Measurements from ENCODE around the gene NTSR1.

The NTSR1 gene

DNA sequence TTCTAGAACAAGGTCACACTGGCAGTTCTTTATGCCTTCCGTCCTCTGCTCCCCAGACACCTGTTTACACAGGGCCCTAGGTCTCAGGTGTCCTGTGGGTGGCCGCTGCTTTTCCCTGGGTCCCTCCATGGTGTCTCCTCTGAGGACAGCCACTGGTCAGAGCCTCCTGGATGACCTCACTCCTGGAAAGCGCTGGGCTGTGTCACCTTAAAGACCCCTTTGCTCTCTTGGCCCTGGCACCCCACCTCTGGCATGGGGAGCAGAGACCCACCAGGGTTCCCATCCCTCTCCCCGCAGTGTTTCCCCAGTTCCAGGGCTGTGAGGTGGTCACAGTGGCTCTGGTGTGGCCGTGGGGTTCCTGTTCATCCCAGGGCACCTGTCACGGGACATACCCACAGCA lies 33.9 kb downstream of the NTSR1 start:
- DNase-seq, result no peak

DNA sequence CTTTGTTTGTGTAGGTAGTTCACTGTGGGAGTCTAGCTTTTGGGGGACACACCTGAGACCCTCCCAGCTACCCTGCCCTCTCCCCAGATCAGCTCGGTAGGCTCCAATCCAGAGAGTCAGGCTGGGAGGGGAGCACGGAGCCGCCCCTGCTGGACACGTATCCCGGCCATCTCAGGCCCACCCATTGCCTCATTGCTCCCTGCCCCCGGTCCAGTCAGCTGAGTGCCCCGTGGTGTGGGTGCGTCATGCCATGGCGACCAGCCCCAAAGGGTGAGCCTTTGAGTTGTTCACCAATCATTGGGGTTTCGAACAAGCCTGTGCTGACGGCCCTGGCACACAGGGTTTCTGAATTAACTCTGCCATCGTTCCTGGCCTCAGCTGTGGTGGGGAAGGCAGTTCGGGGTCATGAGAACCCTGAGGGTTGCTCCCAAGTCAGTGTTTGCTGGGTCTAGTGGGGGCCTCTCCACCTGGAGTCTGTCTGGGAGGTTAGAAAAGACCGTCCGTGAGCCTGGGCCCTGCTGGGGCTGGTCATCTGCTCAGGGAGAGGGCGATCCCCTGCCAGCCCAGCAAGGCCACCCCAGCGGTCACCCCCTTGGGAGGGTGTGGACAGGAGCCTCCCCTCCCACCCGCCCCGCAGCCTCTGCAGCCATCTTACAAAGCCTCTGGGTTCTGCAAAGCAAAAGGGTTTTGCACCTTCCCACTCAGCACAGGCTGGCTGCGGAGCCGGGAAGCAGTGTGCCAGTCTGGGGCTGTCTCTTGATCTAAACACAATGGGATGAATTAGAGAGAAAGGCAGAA lies 34.5 kb downstream of the NTSR1 start:
- no peak for DNase-seq

DNA sequence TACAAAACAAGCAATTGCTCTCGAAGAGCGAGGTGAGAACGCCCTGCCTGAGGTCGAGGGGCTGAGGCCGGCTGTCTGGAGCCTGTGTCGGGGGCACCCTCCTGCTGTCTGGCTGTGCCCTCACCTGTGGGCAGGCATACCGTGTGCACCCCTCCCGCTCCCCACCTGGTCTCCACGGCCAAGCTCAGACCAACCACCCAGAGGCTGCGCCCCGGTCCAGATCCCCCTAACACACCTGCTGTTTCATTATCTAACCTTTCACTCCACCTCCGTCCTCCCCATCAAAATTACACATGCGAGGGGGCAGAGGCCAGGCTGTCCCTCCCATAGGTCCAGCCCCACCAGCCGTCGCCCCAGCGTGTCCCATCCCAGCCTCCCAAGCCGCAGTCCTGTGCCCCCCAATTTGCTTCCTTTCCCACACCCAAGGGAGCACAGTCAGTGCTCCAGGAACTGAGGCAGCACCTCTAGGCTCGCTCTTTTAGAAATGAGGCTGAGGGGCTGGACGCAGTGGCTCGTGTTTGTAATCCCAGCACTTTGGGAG lies 35.2 kb downstream of the NTSR1 start:
- DNase-seq, result no peak

DNA sequence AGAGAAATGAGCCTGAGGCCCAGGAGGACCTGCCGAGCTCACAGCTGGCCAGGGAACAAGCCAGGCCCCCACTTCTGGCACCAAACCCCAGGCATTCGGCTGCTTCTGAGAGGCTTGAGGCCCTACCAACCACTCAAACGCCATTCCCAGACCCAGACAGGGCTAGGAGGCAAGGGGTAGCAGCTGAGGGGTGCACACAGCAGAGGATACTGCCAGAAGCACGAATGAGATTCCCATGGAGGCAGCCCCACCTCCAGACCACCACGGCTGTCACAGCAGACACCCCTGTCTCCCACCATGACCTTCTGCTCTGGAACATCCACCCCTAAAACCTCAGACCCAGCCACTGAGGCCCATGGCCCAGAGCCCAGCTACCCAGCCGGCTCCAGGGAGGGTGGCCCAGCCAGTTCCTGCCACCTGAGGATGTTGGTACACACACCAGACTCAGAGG lies 36.1 kb downstream of the NTSR1 start:
- no peak for DNase-seq

DNA sequence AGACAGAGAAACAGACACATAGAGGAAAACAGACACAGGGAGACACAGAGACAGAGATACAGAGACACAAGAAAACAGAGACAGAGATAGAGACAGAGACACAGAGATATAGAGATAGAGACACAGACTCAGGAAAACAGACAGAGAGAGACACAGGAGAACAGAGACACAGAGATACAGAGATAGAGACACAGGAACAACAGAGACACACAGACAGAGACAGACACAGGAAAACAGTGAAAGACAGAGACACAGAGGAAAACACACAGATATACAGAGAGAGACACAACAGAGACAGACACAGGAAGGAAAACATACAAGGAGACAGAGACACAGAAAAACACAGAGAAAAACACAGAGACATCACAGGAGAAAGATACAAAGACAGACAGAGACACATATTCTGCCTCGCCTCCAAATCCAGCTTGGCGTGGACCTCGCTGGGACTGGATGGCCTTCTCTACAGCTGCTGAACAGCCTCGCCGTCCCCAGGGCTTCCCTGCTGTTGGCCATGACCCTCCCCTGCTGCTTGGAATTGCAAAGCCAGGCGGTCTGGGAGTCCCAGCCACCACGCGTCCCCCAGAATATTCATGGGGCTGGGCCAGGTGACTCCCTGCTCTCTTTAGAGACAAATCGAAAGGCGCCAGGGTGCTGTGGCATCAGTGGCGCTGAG lies 36.8 kb downstream of the NTSR1 start:
- no peak for DNase-seq

DNA sequence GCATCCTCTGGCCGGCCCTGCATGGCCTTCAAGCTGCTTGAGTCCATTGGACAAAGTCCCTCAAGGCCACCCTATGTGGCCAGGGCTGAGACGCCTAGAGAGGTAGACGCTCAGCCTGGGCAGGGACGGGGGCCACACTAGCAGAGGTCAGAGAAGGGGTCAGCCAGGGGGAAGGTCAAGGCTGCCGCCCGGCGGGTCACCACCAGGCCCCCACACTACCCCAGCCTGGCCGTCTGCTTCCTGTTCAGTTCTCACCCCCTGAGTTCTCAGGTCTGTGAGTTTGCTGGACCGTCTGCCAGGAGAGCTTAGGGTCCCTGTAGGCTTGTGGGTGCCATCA lies 37.3 kb downstream of the NTSR1 start:
- DNase-seq, result no peak

DNA sequence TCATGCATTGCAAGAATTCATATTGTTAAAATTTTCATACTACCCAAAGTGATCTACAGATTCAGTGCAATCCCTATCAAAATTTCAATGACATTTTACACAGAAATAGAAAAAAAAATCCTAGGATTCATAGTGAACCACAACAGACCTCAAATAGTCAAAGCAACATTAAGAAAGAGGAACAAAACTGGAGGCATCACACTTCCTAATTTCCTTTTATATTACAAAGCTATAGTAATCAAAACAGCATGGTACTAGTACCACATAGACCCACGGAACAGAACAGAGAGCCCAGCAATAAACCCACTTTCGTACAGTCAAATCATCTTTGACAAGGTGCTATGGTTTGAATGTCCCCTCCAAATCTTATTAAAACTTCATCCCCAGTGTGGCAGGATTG lies 39.7 kb downstream of the NTSR1 start:
- DNase-seq, result no peak

DNA sequence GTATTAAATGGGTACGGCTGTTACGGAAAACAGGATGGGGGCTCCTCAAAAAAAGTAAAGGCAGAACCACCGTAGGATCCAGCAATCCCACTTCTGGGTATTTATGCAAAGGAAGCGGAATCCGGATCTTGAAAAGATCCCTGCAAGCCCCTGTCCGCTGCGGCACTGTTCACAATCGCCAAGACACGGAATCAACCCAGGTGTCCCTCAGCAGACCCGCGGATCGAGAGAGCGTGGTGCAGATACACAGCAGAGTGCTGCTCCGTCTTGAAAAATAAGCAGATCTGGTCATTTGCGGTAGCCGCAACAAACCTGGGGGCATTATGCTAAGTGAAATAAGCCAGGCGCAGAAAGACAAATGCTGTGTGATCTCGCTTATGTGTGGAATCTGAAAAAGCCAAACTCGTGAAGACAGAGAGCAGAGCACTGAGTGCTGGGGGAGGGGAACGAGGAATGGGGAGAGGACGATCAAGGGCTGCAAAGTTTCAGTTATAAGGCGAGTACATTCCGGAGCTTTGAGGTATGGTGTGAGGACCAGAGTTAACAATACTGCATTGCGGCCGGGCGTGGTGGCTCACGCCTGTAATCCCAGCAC lies 41.3 kb downstream of the NTSR1 start:
- no peak for DNase-seq

DNA sequence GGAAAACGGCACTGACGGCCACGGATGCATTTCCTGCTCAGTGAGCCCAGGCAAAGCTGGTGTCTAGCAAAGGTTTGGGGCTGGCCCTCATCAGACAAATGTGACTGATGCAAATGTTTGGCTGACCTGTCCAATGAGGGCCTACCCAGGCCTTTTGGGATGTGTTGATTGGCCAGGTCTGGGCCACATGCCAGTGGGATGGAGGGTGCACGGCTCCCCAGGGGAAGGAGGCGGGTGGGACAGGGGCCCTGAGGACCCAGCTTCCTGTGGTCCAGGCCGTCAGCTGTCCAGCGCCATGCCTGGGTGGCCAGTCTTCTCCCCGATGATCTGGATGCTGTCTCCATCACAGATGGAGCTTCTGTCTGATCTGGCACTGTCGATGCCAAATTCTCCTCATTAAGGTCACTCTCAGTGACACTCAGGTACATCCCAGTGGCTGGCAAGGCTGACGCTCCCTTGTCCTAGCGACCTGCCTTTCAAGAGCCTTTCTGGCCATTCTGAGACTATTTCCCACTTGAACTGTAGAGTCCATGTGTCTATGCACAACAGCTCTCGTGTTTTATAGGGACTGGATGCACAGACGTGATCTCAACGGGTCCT lies 43.0 kb downstream of the NTSR1 start:
- no peak for DNase-seq

DNA sequence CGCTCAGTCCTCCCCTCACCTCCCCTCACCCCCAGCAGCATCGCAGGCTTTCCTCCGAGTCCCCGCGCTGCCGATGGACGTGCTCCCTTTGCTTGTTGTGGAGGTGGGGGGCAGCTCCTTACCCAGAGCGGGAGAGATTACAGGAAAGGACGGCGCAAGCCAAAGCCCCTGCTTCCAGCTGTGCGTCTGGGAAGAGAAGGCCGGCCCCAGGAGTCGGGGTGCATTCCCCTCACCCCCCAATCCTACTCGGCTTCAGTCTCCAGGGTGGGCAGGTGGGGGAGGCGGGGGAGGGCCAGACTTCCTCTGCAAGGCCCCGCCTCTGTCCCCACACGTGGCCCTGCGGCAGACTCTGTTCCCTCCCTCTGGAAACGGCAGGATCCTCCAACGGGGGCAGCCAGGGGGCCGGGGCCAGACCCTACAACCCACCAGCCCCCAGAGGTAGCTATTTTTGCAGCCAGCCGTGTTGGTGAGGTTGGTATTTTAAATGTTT lies 43.6 kb downstream of the NTSR1 start:
- no peak for DNase-seq

DNA sequence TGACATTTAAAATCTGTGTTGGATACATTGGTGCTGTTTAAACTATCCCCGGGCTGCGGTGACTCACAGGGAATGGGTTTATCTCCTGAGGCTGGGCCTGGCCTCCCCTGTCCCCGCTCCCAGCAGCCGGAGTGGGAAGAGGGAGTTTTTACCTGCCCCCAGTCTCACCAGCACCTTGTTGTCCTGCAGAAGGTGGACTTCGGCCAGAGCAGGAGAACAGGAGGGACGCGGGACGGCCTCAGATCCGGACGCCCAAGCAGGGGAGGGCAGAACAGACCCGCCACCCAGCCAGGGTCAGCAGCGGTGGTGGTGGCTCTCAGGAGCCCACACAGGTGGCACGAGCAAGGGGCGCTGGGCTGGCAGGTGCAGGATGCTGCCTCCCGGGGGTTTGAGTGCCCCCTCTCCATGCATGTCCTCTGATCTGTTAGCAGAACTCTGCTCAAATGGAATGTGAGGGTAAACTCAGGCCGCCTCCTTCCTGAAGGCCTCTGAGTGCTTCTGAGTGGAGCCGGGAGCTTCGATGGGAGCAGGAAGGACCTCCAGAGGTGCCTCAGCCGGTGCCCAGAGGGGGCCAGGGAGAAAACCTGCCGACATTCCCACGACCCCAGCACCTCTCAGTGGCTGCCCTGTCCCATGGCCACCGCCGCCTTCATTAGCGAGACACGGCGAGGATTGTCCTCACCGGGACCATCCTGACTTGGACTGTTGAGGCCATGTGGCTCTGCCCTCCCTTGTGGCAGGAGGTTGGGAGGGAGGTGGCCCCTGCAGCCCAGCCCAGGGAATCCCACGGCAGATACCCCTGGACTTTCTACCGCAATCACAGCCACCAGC lies 44.2 kb downstream of the NTSR1 start:
- DNase-seq, result no peak

DNA sequence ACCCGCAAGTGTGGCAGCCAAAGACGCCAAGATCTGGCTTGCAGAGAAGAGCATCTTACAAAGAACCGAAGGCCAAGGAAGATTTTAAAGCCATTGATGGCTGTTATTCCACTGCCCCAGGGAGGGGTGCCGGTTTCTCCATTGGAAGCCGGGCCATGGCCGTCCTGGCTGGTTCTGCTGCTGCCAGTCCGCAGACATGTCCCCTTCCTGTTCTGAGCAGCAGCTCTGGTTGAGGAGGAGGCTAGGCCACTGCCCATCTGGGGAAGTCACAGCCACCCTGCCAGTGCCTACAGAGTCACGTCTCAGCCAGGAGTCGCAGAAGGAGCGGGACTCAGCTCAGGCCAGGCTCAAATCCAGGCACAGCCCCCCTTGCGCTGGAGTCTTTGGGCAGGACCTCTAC lies 45.0 kb downstream of the NTSR1 start:
- no peak for DNase-seq

DNA sequence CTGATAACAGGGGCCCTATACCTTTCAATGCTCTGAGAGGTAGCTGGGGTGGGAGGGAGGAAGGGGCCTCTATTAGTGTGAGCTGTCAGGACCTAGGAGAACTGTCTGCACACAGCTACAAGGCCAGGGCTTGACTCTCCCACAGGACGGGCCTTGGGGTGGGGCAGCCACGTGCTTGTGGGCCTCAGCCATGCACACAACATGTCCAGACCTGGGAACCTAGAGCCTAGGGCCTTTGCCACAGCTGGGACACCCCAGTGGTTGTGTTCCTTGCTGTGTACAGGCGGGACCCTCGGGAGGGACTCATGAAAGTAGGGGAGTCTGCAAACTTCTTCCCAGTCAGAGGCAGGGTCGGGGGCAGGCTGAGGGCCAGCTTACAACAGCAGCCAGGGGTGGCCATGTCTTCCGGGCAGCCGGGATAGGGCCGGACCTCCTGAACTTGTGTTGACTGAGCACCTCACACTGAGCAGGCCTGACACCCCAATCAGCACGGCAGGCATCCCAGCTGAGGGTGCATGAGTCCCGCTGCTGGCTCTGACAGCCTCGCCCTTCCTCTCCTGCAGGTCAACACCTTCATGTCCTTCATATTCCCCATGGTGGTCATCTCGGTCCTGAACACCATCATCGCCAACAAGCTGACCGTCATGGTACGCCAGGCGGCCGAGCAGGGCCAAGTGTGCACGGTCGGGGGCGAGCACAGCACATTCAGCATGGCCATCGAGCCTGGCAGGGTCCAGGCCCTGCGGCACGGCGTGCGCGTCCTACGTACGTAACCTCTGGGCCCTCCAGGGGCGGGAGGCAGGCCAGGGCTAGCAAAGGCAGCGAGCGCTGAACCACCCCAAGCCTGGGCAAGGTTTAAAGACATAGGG lies 45.7 kb downstream of the NTSR1 start:
- DNase-seq, result no peak

DNA sequence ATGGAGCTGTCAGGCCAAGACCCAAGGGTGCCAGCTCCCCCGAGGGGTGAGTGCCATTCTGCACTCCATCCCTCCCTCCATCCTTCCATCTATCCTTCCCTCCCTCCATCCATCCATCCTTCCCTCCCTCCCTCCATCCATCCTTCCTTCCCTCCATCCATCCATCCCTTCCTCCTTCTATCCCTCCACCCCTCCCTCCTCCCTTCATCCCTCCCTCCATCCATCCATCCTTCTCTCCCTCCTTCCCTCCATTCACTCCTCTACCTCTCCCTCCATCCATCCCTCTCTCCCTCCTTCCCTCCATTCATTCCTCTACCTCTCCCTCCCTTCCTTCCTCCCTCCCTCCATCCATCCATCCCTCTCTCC lies 46.3 kb downstream of the NTSR1 start:
- no peak for DNase-seq

DNA sequence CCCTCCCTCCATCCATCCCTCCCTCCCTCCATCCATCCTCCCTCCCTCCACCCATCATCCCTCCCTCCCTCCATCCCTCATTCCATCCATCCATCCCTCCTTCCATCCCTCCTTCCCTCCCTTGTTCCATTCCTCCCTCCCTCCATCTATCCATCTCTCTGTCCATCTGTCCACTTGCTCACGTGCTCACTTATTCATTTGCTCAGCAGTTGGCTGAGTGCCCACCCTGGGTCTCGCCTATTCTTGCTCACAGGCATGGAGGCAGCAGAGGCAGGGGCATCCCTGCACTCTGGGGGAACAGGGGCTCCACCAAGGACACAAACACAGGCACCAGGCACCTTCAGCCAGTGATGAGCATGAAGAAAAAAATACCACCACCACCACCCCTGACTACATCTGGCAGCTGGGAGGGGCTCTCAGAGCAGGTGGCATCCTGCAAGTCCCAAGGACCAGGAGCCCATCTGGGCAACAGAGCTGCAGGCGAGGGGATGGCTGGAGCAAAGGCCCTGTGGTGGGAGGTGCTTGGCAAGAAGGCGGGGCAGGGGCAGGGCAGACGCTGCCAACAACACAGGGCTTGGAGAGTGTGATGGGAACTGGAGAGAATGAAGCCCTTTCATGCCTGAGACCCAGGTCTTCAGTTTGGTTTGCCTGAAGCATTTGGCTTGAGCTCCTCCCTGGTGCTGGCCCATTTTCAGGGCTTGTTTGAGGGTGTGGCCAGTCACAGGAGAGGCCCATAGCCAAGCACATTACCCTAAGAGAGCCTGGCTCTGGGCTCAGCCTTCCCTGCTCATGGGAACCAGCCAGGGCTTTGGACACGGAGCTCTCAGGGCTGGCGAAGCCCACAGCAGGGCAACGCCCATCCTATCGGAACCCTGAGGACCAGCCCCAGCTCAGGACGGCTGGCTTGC lies 47.4 kb downstream of the NTSR1 start:
- no peak for DNase-seq

DNA sequence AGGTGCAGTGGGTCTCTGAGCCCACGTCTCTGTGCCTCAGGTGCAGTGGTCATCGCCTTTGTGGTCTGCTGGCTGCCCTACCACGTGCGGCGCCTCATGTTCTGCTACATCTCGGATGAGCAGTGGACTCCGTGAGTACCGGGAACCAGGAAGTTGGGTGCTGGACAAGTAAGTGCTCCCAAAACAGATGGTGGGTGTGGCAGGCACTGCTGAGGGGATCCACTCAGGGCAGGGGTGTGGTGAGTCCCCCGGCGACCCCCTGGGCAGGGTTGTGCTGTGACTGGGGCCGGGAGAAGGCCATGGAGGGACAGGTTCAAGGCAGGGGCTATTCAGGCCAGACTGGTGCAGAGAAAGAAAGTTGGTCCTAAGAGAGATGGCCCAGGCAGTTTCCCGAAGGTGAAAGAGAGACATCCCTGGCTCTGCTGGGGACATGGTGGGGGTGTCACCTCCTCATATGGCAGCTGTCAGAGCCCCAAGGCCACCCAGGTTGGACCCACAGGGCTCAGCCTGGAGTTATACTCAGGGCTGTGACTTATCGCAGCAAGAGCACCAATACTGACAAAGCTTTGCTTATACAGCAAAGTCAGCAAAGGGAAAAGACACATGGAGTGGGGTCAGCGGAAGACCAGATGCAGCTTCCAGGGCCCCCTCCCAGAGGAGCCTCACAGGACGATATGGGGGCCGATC lies 49.7 kb downstream of the NTSR1 start:
- no peak for DNase-seq

DNA sequence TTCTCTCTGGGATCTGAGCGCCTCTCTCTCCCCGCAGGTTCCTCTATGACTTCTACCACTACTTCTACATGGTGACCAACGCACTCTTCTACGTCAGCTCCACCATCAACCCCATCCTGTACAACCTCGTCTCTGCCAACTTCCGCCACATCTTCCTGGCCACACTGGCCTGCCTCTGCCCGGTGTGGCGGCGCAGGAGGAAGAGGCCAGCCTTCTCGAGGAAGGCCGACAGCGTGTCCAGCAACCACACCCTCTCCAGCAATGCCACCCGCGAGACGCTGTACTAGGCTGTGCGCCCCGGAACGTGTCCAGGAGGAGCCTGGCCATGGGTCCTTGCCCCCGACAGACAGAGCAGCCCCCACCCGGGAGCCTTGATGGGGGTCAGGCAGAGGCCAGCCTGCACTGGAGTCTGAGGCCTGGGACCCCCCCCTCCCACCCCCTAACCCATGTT lies 51.4 kb downstream of the NTSR1 start:
- DNase-seq, result no peak

DNA sequence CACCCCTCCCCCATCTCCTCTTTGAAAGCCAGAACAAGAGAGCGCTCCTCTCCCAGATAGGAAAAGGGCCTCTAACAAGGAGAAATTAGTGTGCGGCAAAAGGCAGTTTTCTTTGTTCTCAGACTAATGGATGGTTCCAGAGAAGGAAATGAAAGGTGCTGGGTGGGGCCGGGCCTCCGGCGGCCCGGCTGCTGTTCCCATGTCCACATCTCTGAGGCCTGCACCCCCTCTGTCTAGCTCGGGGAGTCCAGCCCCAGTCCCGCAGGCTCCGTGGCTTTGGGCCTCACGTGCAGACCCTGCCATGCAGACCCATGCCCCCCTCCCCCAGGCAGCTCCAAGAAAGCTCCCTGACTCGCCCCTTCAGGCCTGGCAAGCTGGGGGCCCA lies 51.8 kb downstream of the NTSR1 start:
- no peak for DNase-seq

DNA sequence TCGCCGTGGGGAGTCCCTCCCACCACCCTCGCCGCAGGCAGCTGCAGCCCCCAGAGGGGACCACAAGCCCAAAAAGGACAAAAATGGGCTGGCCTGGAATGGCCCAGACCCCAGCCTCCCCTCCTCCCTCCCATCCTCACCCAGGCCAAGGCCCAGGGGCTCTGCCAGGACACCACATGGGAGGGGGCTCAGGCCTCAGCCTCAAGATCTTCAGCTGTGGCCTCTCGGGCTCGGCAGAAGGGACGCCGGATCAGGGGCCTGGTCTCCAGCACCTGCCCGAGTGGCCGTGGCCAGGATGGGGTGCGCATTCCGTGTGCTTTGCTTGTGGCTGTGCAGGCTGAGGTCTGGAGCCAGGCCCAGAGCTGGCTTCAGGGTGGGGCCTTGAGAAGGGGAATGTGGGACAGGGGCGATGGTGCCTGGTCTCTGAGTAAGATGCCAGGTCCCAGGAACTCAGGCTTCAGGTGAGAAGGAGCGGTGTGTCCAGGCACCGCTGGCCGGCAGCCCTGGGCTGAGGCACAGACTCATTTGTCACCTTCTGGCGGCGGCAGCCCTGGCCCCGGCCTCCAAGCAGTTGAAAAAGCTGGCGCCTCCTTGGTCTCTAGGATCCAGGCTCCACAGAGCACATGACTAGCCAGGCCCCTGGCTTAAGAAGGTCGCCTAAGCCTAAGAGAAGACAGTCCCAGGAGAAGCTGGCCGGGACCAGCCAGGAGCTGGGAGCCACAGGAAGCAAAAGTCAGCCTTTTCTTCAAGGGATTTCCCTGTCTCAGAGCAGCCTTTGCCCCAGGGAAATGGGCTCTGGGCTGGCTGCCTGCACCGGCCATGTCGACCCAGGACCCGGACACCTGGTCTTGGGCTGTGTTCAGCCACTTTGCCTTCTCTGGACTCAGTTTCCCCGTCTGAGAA lies 52.5 kb downstream of the NTSR1 start:
- no peak for DNase-seq
